Activated T-cell treated with anti-CD3 and anti-CD28 coated beads for 24 hours (primary cell): ENCODE data around the gene OOSP1.
"Not testable (repeated sequence)": the region's sequence is repeated elsewhere in the genome, so short reads cannot be mapped to it uniquely, and the experiment has no call there.

Experiments
- DNase-seq: peaks from one replicate; pipeline ENCODE4 v3.0.0-alpha.2; 2020; ENCODE audit warnings: low read depth

The OOSP1 gene

GRCh38 chr11:59960502-59961381, 22.5 kb downstream of the OOSP1 start:
- DNase-seq = no peak

- no peak for DNase-seq
These were observed 23.9 kb downstream of the OOSP1 start for GRCh38 chr11:59962107-59962482.

DNA sequence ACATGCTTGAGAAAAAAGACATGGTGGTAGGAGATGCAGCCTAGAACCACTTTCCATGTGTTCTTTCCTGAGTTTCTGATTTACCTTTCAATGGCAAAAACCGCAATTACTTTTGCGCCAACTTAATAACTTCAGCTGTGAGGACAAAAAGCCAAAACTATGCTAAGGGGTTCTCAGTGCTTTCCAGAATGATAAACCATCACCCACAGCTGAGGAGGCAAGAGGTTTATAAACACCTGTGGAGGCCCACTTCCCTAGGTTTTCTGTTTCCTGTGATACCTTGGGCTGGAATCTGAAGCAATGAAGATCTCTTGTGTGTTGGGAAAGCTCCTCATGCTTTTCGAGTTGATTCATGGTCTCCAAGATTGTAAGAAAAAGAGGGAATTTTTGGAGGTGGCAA, 25.5 kb downstream of the OOSP1 start, which contains the start of gene OOSP4A:
TSS of gene OOSP4A (plus strand) at position 301 of the 400 bp plus-strand sequence. CDS start at position 301, 0 bp downstream.
- DNase-seq = no peak

DNA sequence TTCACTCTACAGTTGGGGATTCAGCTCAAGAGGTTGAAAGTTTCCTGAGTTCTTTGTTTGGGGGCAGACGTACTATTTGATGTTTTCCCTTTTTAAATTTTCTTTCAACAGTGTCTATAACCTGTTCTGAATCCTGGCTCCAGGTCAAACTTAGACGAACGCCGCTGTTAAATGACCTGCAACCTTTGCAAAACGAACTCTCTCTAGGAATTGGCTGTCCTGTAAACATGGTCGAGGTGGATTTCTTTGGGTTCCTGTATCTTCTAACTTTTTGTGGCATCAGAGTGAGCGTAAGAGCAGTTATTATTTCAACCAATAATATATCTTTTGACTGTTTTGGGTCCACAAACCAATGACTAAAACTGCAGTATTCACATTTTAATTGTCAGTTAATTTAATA, 27.2 kb downstream of the OOSP1 start:
- no peak for DNase-seq

GRCh38 chr11:59966201-59966600, 28.0 kb downstream of the OOSP1 start:
- no peak for DNase-seq

DNA sequence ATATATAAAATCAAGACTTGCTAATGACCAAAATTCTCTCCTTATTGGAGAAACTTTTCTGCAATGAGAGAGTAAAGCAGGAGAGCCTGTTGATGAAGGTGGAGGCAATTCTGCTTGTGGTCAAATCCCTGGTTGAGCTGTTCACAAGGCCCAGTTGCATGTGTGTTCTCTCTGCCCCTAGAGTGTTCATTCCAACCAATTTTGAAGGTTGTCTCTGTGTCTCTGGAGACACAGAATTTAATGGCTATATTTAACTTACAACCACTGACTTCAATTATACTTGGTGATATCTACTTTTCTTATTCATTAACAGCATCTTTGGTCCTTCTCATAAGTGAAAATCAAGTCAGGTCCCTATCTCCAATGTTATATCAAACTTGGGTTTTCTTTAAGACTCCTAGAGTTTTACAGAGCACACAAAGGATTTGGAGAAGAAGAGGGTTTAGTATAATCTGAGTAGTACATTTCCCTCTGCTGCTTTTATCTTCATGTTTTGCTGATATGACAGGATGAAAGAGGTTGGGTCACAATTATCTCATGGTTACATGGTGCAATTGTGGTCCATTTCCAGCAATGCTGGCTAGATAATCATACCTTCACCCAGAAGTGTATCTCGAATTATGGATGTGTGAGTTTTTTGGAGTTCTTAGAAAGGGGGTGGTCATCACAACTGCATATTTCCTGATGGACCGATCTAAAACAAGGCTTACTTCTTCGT, 29.6 kb downstream of the OOSP1 start:
- no peak for DNase-seq

- no peak for DNase-seq
These were observed 30.2 kb downstream of the OOSP1 start for GRCh38 chr11:59968395-59968783.

DNA sequence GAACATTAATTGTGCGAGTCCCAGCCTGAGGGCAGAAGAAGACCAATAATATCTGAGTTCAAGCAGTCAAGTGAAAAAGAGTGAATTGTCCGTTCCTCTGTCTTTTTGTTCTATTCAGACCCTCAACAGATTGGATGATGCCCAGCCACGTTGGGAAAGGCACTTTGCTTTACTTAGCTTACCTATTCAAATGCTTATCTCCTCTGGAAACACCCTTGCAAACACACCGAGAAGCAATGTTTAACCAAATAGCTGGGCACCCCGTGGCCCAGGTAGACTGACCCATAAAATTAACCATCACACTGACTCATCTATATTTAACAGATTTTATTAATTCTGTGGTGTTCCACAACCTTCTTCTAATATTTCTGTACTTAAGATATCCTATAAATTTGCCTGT, 34.9 kb downstream of the OOSP1 start:
- DNase-seq = no peak

DNA sequence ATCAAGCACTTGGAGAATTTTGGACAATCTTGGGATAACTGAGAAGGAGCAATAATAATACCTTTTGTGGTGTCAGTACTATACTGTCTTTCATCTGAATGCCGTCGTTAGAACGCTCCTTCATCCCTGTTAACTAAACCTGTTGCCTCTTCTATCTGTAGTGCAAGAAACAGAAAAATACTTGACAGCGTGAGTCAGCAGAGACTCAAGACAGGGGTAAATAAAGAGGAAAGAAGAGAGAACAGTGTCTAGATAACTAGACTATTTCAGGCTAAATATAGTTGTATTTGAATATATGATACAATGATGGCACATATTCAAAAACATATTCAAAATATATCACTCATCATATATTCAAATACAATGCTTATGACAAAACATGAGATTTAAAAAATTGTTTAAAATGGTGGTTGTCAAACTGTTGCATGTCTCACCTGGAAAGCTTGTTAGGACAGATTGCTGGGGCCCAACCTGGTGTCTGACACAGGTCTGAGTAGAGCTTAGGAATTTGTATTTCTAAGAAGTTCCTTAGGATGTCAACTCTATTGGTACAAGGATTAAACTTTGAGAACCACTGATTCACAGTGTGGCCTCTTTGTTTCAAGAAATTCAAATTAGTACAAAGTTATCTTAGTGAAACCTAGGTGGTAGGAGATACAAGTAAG, 43.0 kb downstream of the OOSP1 start:
- DNase-seq = no peak

DNA sequence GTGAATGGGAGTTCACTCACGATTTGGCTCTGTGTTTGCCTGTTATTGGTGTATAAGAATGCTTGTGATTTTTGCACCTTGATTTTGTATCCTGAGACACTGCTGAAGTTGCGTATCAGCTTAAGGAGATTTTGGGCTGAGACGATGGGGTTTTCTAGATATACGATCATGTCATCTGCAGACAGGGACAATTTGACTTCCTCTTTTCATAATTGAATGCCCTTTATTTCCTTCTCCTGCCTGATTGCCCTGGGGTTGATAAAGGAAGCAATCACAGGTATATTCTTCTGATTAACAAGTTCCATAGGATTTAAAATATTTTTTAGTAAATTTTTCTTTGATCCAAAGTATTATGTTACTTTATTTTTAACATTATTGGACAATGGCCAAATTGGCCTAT, 43.8 kb downstream of the OOSP1 start:
- not testable (repeated sequence) for DNase-seq

- DNase-seq = no peak
These were observed 45.0 kb downstream of the OOSP1 start for GRCh38 chr11:59983212-59983611.

DNA sequence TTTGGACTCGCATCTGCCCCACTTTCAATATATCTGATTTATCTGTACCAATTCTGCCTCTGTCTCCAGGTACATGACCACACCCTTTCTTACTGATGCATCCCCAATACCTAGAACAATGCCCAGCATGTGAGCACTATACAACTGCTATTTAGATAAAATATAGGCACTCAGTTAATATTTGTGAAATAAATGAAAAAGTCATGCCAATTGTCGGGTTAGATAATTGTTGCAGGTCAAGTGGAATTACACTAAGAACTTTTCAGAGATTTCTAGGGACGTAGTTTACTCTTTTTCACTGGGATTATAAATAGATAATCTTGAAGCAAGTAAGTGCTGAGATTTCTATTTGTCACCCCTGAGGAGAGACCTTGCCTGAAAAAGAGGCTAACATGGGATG, 46.1 kb downstream of the OOSP1 start:
- DNase-seq = no peak

- DNase-seq = no peak
These were observed 52.2 kb downstream of the OOSP1 start for GRCh38 chr11:59990421-59990820.

DNA sequence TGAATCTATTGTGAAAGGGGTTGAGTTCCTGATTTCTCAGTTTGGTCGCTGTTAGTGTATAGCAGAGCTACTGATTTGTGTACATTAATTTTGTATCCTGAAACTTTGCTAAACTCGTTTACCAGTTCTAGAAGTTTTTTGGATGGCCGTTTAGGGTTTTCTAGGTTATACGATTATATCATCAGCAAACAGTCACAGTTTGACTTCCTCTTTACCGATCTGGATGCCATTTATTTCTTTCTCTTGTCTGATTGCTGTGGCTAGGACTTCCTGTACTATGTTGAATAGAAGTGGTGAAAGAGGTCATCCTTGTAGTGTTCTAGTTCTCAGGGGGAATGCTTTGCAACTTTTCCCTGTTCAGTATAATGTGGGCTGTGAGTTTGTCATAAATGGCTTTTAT, 54.2 kb downstream of the OOSP1 start:
- DNase-seq = no peak

GRCh38 chr11:59997800-59998199, 59.6 kb downstream of the OOSP1 start:
- DNase-seq = no peak

DNA sequence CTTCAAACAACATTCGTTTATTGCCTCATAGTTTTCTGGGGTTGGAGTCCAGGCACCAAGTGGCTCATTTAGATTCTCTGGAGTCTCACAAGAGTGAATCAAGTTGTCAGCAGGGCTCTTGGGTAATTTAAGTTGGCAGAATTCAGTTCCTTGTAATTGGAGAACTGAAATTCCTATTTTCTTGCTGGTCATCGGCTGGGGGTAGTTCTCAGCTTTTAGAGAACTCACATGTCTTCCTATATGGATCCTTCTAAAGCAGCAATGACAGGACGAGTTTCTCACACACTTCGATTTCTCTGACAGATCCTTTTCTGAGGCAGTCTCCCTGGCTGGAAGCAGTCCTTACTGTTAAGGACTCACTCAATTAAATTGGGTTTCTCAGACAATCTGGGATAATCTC, 61.5 kb downstream of the OOSP1 start:
- DNase-seq = no peak

DNA sequence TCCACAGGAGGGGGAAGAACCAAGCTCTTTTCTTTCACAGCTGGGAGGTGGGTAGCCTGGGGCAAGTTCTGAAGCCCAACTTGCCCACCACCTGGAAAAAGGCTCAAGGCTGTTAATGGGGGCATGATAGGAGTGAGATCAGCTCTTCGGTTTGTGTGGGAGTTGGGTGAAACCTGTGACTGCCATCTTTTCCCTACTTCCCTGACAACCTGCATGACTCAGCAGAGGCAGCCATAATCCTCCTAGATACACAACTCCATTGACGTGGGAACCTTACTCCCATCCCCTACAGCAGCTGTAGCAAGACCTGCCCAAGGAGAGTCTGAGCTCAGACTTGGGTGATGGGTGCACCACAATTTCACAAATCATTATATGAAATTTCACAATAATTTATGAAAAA, 65.5 kb downstream of the OOSP1 start:
- DNase-seq = no peak

- DNase-seq = no peak
These were observed 67.1 kb downstream of the OOSP1 start for GRCh38 chr11:60005360-60005759.
